ENCODE data around the gene TPM1.

- no peak for TF ChIP-seq POLR2A (IDR thresholded peaks at IDR 0.05)
- TF ChIP-seq, protein P1, sequence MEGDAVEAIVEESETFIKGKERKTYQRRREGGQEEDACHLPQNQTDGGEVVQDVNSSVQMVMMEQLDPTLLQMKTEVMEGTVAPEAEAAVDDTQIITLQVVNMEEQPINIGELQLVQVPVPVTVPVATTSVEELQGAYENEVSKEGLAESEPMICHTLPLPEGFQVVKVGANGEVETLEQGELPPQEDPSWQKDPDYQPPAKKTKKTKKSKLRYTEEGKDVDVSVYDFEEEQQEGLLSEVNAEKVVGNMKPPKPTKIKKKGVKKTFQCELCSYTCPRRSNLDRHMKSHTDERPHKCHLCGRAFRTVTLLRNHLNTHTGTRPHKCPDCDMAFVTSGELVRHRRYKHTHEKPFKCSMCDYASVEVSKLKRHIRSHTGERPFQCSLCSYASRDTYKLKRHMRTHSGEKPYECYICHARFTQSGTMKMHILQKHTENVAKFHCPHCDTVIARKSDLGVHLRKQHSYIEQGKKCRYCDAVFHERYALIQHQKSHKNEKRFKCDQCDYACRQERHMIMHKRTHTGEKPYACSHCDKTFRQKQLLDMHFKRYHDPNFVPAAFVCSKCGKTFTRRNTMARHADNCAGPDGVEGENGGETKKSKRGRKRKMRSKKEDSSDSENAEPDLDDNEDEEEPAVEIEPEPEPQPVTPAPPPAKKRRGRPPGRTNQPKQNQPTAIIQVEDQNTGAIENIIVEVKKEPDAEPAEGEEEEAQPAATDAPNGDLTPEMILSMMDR (IDR thresholded peaks at IDR 0.05): no peak
Observed at GRCh38 chr15:63050731-63051155, 8.2 kb downstream of the TPM1 start.
